ENCODE data around the gene VSIG2. TPM values are rescaled to one million over a fixed set of nuclear protein-coding genes. Genes with fewer than 3 reads are reported as not detected.

Gene VSIG2
- total and polyA plus RNA-seq, 10 of the 15 experiments (the other 5 are each of a cell fraction or from before 2014, with no cell fraction given): 0.13 to 0.31 (median 0.15) TPM; not detected in 5

- BruUV-seq (replicated peaks): no TSS peak
- Histone ChIP-seq H4K20me1 (ENCODE audit: control insufficient read depth, insufficient read depth) (no peaks in the 10 kb centered on the region), H3K79me2 (ENCODE audit: control insufficient read depth, insufficient read depth, low read length) (no peaks in the 10 kb centered on the region; the same call in 1 of the 2 replicates), H3K27ac (ENCODE audit: control insufficient read depth, insufficient read depth) (no peak overlapping the region), H2AFZ (ENCODE audit: control insufficient read depth, low read depth, low read length) (no peak overlapping the region), H3K9ac (ENCODE audit: control insufficient read depth, insufficient read depth, low read length) (no peak overlapping the region), H3K9me3 (replicated peaks; ENCODE audit: control insufficient read depth, insufficient read depth, low read length) (no peaks in the 10 kb centered on the region), H3K4me1 (ENCODE audit: control insufficient read depth, insufficient read depth, low read length) (peaks cover 1% of the 10 kb centered on the region; the same call in 1 of the 2 replicates), H3K4me2 (ENCODE audit: control insufficient read depth, insufficient read depth) (no peak overlapping the region), H3K36me3 (ENCODE audit: control insufficient read depth in 2 of 2, insufficient read depth in 2 of 2, low read length in 1 of 2) (no peaks in the 10 kb centered on the region; a peak in 1 of 4 replicates), H3K27me3 (replicated peaks in 1 of 2; ENCODE audit: control insufficient read depth in 2 of 2, insufficient read depth in 2 of 2, low read length in 1 of 2) (no peaks in the 10 kb centered on the region), H3K4me3 (no peak overlapping the region)
- ATAC-seq (no peak), FAIRE-seq (no peak), DNase-seq (ENCODE audit: low read depth, low spot score) (no peak)
- in situ Hi-C loops (cut with MboI) (no loop called here), intact Hi-C loops (cut with micrococcal nuclease; ENCODE audit: unreplicated experiment) (no loop called here)
- RAD21 ChIA-PET (ENCODE audit: unreplicated experiment): interaction anchor here (1.8 kb wide), 1 partner anchor 82 kb away, joined by 6 read pairs; no protein-coding TSS in a partner anchor
- CTCF ChIA-PET: interaction anchor here (0.6 kb wide), 1 partner anchor 43 kb away, joined by 3 read pairs; no protein-coding TSS in a partner anchor
- SMC1A ChIA-PET (ENCODE audit: uncharacterized antibody, unreplicated experiment): interaction anchor here (1.5 kb wide), 1 partner anchor 10 kb away, joined by 3 read pairs; no protein-coding TSS in a partner anchor
- POLR2A ChIA-PET: no interaction called here
- 50% methylated on average over 10 of the region's 11 CpGs for WGBS (ENCODE audit: insufficient coverage, insufficient replicate concordance, low lambda C conversion rate, missing lambda C conversion rate)
- TF ChIP-seq STAT1 (conservative IDR thresholded peaks at IDR 0.05): no peak
- TF ChIP-seq SP1 (IDR thresholded peaks at IDR 0.05; ENCODE audit: low read depth, low read length): no peak
- TF ChIP-seq NFIC (IDR thresholded peaks at IDR 0.05; ENCODE audit: low read depth, low read length): no peak
- TF ChIP-seq SPI1 (IDR thresholded peaks at IDR 0.05; ENCODE audit: borderline replicate concordance, insufficient read depth, low read depth, low read length): no peak
- no peak for TF ChIP-seq ZBTB11 (CRISPR knock-in tag; IDR thresholded peaks at IDR 0.05)
- no peak for TF ChIP-seq TCF12 (IDR thresholded peaks at IDR 0.05; ENCODE audit: low read depth, low read length)
- TF ChIP-seq ATF7 (IDR thresholded peaks at IDR 0.05; ENCODE audit: low read depth): no peak
- TF ChIP-seq E4F1 (IDR thresholded peaks at IDR 0.05; ENCODE audit: borderline replicate concordance, partially characterized antibody): no peak
- no peak for TF ChIP-seq JUNB (IDR thresholded peaks at IDR 0.05)
- no peak for TF ChIP-seq ZBED1 (IDR thresholded peaks at IDR 0.05; ENCODE audit: borderline replicate concordance)
- TF ChIP-seq ZBTB4 (CRISPR knock-in tag; IDR thresholded peaks at IDR 0.05): no peak
- TF ChIP-seq CBX5 (IDR thresholded peaks at IDR 0.05; ENCODE audit: low read depth): no peak
- no peak for TF ChIP-seq NR2F1 (conservative IDR thresholded peaks at IDR 0.05)
These were observed 689 bp downstream of the VSIG2 start for GRCh38 chr11:124751391-124751740.
